HG02973 (cell line): ENCODE data around the gene ZNF99.
"Not testable (repeated sequence)": the region's sequence is repeated elsewhere in the genome, so short reads cannot be mapped to it uniquely, and the experiment has no call there.

Source experiments
- ATAC-seq: cut with Tn5 transposase; IDR thresholded peaks from one replicate; pipeline ENCODE4 v1.9.1; 2021; ENCODE audit warnings: moderate library complexity; ENCODE audit not compliant: unreplicated experiment

Gene ZNF99

GRCh38 chr19:22783651-22784410 is at the start of gene ZNF99:
Gene ZNF99 (minus strand): TSS chr19:22784151. CDS start chr19:22784016, 135 bp downstream.
- ATAC-seq: no peak

DNA sequence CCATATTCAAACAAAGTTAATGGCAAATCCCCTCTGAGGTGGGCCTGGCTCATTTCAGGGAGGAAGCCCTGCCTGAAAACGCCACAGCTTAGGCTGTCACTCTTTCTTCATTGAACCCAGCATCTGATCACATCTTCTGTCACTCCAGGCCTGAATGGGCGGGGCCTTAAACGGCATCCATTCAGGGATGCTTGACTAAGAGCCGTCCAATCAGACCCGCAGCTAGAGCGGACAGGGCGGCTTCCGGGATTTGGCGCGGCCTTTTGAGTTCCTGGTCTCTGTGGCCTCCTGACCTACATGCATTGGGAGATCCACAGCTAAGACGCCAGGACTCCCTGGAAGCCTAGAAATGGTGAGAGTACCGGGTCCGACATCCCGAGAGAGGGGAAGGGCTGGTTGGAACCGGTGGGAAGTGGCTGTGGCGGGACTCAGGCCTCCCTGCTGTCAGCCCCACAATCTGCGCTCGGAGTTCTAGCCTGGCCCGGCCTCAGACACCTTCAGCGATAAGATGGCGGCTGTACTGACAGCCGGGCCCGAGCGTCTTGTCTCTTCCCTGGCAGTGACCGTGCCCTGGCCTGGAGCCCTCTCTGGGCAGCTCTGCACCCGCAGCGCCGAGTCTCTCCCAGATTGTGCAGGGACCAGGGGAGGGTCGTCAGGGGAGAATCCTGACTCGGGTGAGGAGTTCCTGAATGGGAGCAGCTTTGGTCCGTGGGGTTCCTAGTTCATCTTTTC is 48.2 kb upstream of the ZNF99 start, which contains the start of gene ZNF723:
Gene ZNF723 (plus strand): TSS at position 261 of the 732 bp plus-strand sequence. CDS start 89 bp downstream, at position 350.
- no peak for ATAC-seq

DNA sequence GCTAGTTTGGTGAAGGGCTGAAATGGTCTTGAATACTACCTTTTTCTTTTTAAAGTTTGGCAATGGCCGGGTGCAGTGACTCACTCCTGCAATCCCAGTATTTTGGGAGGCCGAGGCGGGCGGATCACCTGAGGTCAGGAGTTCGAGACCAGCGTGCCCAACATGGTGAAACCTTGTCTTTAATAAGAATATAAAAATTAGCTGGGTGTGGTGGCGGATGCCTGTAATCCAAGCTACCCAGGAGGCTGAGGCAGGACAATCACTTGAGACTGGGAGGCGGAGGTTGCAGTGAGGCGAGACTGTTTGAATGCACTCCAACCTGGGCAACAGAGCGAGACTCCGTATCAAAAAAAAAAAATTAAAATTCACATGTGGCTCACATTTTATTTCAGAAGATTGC is 47.3 kb upstream of the ZNF99 start:
- no peak for ATAC-seq

DNA sequence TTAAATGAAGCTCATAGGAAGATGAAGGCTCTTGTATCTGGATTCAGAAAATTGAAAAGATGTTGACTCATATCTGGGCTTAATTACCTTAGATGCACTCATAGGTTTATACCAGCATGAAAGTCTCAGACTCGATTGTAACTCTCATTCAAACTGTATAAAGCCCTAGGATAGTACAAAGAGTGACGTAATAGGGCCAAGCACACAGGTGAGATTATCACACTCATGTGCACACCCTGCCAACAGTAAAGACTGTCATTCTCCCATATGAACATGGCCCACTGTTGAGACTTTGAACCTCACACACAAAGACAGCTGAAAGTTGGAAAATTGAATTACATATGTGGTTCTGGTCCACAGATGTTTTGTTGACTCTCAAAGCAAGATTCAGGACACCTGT is 30.2 kb upstream of the ZNF99 start:
- ATAC-seq: no peak

- no peak for ATAC-seq
Measured at GRCh38 chr19:22807061-22807835, 23.3 kb upstream of the ZNF99 start.

- no peak for ATAC-seq
Measured at GRCh38 chr19:22806418-22806817, 22.5 kb upstream of the ZNF99 start.

- no peak for ATAC-seq
Measured at GRCh38 chr19:22797040-22797439, 13.1 kb upstream of the ZNF99 start.

DNA sequence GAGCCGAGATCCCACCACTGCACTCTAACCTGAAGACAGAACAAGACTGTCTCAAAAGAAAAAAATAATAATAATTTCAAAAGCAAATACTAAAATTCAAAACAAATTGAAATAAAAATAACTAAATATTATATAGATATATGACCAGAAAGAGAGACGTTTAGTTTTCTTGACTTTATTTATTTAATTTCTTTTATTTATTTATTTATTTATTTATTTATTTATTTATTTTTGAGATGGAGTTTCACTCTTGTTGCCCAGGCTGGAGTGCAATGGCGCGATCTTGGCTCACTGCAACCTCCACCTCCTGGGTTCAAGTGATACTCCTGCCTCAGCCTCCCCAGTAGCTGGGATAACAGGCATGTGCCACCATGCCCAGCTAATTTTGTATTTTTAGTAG is 8.9 kb upstream of the ZNF99 start:
- not testable (repeated sequence) for ATAC-seq

DNA sequence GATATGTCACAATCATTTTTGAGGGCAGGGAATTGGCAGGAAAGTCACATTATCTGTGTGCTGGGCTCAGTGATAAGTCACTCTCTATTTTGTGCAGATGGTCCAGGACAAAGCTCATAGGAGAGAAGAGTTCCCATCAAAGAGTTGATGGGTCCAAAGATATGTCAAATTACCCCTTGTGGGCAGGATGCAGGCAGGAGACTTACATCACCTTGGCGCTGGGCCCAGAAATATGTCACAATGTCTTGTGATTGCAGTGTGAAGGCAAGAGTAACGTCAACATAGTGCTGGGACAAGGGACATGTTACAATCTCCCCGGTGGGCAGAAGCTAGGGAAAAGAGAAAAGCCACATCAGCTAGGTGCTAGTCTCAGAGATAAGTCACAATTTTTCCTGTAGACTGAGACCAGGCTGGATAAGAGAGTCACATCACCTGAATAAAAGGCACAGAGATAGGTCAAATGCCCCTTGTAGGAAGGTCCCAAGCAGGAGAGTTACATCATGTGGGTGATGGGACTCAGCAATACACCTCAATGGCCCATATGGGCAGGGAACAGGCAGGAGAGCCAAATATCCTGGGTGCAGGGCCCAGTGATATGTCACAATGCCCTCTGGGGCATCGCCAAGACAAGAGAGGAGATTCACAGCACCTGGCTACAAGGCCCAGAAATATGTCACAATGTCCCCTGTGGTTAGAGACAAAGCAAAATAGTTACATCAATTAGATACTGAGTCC is 47.9 kb downstream of the ZNF99 start:
- no peak for ATAC-seq

- no peak for ATAC-seq
Measured at GRCh38 chr19:22733691-22734090, 50.3 kb downstream of the ZNF99 start.

DNA sequence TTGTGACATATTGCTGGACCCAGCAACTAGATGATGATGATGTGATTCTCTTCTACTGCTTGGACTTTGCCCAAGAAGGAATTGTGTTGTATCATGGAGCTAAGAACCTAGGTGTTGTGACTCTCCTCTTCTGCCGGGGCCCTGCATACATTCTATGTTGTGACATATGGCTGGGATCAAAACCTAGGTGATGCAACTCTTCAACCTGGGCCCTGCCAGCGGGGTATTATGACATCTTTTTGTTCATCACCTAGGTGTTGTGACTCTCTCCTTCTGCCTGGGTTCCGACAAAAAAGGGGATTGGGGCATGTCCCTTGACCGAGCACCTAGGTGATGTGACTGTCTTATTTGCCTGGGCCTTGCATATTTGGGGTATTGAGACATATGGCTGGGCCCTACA is 55.7 kb downstream of the ZNF99 start:
- not testable (repeated sequence) for ATAC-seq

- ATAC-seq: not testable (repeated sequence)
Measured at GRCh38 chr19:22721533-22721932, 62.4 kb downstream of the ZNF99 start.

DNA sequence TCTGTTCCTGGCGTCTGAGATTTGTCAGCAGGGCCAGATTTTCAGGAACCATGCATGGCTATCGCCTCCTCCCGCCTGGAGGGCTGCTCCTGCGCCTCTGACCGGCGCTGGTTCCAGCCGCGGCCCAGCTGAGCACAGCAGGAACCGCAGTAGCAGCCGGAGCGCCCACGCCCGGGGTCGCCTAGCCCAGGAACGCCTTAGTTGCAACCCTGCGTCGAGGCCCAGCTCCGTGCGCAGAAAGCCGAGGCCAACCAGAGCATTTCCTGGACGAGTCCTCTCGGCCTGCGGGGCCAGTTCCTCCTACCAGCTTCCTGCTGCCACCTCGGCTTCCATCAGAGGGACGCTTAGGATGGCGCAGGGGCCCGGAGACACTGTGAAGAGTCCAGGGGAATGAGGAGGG is 75.0 kb downstream of the ZNF99 start:
- ATAC-seq: no peak

DNA sequence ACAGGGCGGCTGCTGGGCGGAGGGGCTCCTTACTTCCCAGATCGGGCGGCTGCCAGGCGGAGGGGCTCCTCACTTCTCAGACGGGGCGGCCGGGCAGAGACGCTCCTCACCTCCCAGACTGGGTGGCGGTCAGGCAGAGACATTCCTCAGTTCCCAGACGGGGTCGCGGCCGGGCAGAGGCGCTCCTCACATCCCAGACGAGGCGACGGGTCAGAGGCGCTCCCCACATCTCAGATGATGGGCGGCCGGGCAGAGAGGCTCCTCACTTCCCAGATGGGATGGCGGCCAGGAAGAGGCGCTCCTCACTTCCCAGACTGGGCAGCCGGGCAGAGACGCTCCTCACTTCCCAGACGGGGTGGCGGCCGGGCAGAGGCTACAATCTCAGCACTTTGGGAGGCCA is 80.9 kb downstream of the ZNF99 start:
- ATAC-seq: not testable (repeated sequence)

GRCh38 chr19:22702661-22703060 is 81.3 kb downstream of the ZNF99 start:
- ATAC-seq: not testable (repeated sequence)
